T follicular helper cell (primary cell): Measurements from ENCODE around the gene CDH4.

ENCODE experiments used
- DNase-seq: peaks from one replicate; pipeline ENCODE4 v3.0.0-alpha.2; 2020; ENCODE audit warnings: low read depth

Gene CDH4

GRCh38 chr20:61769286-61769832, 517.3 kb downstream of the CDH4 start:
- DNase-seq = no peak

- no peak for DNase-seq
Observed at GRCh38 chr20:61770113-61770585, 518.1 kb downstream of the CDH4 start.

GRCh38 chr20:61771805-61772350, 519.8 kb downstream of the CDH4 start:
- DNase-seq = no peak

DNA sequence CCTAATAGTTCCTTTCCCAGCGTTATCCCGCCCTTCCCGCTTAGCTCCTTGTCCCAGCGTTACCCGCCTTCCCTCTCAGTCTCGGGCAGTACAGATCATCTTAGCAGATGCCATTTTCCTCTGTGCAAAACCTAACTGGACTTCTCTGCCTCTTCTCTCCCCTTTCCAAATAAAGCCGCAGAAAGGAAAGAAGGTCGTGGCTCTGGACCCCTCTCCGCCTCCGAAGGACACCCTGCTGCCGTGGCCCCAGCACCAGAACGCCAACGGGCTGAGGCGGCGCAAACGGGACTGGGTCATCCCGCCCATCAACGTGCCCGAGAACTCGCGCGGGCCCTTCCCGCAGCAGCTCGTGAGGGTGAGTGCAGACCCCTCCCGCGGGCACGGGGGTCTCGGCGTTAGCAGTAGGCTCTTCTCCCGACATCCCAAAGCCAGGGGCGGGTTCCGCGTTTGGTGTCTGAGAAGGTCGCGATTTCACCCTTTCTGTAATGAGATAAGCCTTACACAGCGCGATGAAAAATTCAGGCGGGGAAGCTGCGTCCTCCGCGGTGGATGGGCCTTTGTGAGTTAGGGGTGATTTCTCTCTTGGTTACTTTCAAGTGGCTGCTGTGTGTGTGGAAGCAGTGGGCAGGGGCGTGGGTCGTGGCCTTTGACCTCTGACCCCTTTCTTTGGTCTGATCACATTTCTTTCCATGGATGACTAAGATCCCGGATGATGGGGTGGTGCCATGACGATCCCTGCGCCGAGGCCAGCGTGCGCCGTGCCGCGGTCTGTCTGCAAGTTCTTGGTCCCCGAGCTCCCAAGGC, 521.0 kb downstream of the CDH4 start:
- no peak for DNase-seq

DNA sequence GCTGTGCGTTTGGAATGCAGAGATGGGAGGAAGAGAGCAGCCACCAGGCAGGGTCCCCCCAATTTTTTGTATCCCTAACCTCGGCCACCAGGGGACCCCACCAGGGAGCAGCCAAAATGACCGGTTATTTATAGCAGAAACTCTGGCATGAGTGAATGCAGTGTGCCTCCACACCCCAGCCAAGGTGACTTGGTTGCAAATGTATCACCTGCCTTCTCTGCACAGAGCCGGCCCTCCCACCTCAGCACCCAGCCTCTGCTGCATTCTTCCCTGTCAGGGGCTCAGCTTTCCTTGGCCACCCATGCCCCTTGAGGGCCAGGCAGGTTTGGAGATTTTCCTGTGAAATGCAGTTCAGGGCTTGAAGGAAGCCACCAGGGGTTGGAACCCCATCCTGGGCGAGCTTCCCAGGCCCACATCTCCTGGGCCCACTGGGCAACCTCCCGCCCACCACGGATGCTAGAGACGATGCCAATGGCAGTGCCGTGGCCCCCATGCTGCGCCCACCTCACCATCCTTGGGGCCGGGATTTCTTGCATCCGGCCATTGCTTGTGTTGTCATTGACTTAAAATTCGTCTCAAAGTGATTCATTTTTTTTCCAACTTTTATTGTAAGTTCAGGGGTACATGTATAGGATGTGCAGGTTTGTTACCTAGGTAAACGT, 522.0 kb downstream of the CDH4 start:
- no peak for DNase-seq

DNA sequence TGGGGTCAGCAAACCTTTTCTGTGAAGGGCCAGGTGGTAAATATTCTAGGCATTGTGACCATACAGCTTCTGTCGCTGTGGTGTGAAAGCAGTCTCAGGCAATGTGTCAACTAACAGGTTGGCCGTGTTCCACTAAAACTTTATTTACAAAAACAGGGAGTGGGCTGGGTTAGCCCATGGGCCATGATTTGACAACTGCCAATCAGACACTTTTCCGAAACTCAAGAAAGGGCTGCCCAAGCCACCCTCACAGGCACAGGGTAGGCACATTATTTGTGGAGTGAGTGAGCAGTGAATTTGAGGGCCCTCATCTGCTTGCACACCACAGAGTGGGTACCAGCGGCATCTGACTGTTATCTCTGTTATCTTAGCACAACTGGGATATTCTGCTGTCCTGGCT, 523.4 kb downstream of the CDH4 start:
- no peak for DNase-seq

- no peak for DNase-seq
Observed at GRCh38 chr20:61776491-61777075, 524.5 kb downstream of the CDH4 start.

GRCh38 chr20:61777773-61778494, 525.9 kb downstream of the CDH4 start:
- DNase-seq = no peak

DNA sequence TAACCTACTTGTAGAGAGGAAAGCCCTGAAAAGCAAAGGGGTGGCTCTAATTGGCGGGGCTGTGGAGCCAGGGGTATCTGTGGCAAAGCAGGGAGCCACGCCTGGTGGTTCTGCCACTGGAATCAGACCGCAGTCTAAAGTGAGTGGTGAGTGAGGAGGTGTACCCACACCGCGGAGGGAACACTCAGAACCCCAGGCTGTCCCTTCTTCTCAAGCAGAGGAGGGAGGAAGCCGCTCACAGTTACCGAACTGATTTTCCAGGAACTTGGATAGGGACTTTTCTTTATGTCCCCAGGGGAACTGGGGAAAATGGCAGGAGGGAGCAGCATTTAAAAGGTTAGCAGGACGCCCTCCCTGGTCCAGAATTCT, 526.4 kb downstream of the CDH4 start:
- DNase-seq = no peak

DNA sequence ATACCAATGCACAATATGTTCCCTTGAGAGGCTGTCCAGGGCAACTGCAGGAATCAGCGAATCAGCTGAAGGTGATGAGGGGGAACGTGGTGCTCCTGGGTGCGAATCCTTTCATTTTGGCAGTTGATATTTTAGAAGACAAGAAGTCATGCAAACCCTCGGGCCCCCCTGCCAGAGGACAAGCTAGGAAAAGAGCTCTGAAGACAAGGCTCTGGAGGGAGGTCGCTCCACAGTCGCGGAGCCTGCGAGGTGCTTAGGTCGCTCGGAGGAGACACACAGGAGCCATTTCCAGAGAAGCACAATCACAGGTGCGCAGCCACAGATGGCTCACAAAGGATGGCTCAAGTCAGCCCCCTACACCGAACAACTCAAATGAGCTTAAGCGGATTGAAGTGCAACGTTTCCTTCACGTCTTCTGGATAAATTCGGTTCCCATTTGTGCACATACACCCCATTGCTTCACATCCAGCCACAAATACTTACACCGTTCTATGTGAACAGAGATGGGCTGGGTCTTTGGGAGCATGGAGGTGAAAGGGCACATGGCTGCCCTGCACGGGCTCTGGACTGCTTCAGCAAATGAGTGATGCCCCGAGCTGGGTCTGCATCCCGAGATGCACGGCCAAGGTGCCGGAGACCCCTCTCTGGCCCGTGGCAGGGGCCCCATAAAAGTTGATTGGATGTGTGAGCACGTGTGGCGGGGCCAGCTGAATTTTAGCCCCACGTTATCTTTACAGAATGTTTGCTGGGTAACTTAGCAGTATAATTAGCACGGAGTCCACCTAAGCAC, 527.3 kb downstream of the CDH4 start:
- DNase-seq = no peak

DNA sequence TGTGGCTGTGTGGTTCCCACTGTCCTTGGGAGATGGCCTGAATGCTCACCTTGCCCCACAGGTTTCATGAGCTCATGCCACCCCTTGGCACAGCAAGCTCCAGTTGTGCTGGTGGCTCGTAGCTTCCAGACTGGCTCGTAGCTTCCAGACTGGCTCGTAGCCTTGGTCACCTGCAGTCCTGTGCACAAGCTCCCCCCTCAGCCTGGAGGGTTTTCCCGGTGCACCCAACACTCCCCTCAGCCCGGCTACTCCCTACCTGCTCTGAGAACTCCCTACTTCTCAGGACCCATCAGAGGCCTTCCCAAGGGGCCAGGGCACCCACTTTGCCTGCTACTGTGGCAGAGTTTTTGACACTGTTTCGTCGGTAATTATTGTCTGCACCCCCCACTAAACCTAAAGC, 528.0 kb downstream of the CDH4 start:
- DNase-seq = no peak

DNA sequence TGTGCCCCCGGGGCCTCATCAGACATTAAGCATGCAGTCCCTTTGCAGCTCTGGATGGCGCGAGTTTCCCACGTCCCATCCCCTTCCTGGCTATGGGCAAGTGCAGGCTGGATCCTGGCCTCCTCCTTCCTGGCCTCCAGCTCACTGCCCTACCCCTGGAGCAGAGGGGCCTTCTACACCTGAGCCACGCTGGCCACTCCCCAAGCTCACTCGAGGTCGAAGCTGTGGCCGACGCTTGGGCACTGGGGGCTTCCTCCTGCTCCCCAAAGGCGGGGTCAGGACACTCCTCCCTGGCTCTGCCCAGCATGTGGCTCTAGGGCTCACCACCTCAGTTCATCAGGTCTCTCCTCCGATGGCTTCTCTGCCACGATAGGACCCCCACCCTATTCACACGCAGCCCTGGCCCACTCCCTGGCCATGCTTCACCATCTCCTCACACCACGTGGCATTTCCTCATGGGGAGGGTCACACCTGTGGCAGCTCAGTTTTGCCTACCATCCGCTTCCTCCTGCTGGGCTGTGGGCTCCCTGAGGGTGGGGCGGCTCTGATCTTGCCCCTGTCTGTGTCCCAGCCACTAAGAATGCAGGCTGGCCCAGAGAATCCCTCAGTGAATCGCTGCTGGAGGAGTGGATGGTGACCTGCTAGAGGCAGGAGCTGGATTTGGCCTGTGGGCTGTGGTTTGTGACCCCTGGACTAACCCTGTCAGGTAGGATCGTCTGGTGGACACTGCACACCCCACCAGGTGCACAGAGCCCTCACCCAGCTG, 532.9 kb downstream of the CDH4 start:
- no peak for DNase-seq

DNA sequence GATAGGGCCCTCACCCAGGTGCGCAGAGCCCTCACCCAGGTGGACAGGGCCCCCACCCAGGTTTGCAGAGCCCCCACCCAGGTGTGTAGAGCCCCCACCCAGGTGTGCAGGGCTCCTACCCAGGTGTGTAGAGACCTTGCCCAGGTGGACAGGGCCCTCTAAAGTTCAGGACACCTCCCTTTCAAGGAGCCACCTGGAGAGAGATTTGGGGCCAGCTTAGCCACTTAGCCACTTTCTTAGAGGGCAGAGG, 533.4 kb downstream of the CDH4 start:
- no peak for DNase-seq

DNA sequence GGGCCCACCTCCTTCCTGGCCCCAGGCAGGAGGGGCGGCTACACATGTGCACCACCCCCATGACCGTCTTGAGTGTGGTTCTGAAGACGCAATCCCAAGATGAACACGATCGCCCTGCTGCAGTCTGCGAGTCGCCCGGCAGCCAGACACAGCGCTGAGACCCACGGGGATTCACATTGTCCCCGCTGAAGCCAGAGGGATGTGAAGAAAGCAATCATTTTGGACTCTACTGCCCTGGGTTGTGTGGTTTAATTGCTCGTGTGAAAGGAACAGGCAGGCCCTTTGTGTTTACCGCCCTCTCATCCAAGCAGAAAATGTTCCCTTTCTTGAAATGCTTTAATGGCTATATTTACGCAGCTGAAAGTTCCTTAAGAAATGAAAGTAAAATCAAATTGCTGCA, 534.2 kb downstream of the CDH4 start:
- DNase-seq = no peak

DNA sequence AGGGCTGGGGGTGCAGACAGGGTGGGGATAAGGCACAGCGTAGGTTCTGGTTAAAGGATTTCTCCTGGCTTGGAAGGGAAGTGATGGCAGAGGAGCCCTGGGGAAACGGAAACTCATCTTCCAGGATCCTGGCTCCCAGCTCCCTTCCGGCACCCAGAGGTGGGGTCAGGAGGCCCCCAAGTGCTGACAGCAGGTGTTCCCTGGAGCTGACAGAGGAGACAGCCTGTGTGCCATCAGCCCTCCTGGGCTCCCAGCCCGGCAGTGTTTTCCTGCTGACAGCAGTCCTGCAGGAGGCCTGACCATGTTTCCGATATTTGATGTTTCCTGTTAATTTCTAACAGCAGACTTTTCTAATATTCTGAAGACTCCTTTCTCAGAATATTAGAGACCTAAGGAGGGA, 536.3 kb downstream of the CDH4 start:
- no peak for DNase-seq

DNA sequence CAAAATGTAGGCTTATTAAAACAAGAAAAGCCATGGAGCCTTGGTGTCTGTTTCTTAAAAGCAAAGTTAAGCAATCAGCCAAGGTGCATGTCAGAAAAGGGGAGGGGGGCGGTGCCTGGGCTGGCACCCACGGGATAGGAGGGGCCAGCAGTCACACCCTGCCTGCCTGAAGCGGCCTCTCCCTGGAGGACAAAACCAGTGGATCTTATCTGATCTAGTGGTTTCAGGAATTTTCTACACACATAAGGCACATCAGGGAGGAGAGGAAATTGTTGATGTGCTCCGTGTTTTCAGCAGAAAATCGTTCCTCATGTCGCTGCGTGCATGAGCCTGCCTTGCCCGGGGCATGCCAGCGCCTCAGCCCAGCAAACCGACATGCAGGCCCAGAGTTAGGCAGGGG, 537.3 kb downstream of the CDH4 start:
- no peak for DNase-seq

DNA sequence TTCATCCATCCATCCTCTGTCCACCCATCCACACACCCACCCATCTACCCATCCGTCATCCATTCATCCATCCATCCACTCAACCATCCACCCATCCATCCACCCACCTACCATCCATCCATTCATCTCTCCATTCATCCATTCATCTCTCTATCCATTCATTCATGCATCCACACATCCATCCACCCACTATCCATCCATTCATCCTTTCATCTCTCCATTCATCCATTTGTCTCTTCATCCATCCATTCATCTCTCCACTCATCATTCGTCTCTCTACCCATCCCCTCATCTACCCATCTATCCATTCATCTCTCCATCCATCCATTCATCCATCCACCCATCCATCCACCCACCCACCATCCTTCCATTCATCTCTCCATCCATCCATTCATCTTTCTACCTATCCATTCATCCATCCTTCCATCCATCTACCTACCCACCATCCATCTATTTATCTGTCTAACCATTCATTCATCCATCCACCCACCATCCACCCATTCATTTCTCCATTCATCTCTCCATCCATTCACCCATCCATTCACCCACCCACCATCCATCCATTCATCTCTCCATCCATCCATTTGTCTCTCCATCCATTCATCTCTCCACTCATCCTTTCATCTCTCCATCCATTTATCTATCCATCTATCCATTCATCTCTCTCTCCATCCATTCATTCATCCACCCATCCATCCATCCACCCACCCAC, 538.2 kb downstream of the CDH4 start:
- DNase-seq = no peak

DNA sequence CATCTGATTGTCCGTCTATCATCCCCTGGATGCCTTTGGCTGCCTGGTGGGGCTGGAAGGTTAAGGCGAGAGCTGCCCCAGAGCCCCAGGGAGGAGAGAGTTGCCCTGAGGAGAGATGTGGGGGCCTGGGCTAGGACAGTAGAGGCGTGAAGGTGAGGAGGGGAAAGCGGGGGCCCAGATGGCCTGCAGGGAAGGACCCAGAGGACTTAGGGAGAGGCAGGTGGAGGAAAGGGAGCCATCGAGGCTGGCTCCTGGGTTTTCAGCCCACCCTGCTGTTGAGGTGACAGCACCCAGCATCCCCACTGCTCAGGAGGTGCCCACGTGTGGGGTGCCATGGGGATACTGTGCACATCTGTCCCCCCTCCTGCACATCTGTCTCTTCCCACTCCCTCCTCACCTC, 539.9 kb downstream of the CDH4 start:
- no peak for DNase-seq

DNA sequence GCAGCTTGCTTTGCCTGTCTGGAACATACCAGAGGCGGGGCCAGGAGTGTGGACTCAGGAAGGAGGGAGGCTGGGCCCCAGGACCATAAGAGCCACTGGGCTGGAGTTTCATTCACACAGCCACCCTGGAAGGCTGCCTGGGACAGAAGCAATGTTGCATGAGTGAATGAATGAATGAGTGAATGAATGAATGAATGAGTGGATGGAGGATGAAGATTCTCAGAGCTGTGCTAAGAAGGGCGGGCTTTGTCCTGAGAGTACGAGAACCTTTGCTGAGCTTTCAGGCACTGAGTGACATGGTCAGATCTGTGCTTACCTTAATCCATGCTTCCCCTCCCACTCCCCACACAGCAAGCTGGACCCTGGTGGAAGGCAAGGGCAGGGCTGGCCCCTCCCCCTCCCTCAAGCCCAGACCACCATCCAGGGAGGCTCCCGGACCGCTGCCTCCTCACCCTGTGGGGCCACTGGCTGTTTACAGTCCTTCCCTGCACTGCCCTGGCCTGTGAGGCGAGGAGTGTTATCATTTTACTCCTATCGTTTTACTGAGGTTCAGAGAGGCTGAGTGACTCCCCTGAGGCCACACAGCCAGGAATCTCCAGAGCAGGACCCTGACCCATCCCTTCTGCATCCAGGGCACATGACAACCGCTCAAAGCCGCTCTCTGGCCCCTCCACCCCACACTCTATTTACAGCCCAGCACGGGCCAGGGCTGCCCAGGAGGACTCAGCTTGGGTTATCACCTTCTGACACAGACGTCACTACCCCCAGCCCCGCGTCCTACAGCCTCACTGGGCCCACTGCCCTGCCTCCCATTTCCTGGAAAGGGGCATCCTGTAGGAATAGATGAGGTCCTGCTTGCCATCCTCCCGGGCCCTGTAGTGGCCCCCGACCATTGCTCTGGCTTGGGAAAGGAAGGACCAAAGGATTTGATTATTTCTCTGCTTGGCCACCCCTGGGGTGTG, 543.9 kb downstream of the CDH4 start:
- DNase-seq = no peak
